Measurements from ENCODE around the gene FADS6. TPM values are rescaled to one million over a fixed set of nuclear protein-coding genes. Genes with fewer than 3 reads are reported as not detected.

FADS6 gene
- polyA plus RNA-seq, 4 donors = 2.5 to 27.3 (median 25.7) TPM

- no peaks in the 10 kb centered on the region for H3K9me3 ChIP-seq (ENCODE audit: control insufficient read depth in 2 of 2, insufficient read depth in 1 of 2, low read depth in 1 of 2, low read length in 1 of 2)
- FAIRE-seq = no peak
- peaks cover 0 to 20% (median 0%) of the 10 kb centered on the region in 3 donors for H3K4me1 ChIP-seq (ENCODE audit: control insufficient read depth in 3 of 3, insufficient read depth in 2 of 3, low read depth in 1 of 3, low read length in 2 of 3)
- H3K36me3 ChIP-seq (ENCODE audit: control insufficient read depth in 3 of 3, insufficient read depth in 2 of 3, low read depth in 1 of 3, low read length in 3 of 3) = peaks cover 0 to 3% (median 0%) of the 10 kb centered on the region in 3 donors
- WGBS, 3 donors = 23 to 45% (median 33%) methylated on average over 17 to 19 of the region's 19 CpGs
- no peak overlapping the region for H3K4me3 ChIP-seq (ENCODE audit: low read depth in 1 of 3, low read length in 3 of 3)
- peaks cover 0 to 4% (median 1%) of the 10 kb centered on the region in 3 donors for H3K27me3 ChIP-seq (ENCODE audit: control insufficient read depth in 3 of 3, insufficient read depth in 3 of 3, low read length in 3 of 3)
- peak overlapping the region in 1 of 3 donors; percentile 35 for H3K27ac ChIP-seq (ENCODE audit: low read depth in 1 of 3, low read length in 2 of 3)
- DNase-seq = peak; percentile 88 to 89
Measured at GRCh38 chr17:74877592-74878548, 15.6 kb downstream of the FADS6 start.

- Histone ChIP-seq H3K27me3 (ENCODE audit: control insufficient read depth in 3 of 3, insufficient read depth in 3 of 3, low read length in 3 of 3) (no peaks in the 10 kb centered on the region), H3K4me1 (ENCODE audit: control insufficient read depth in 3 of 3, insufficient read depth in 2 of 3, low read depth in 1 of 3, low read length in 2 of 3) (peaks cover 0 to 29% (median 3%) of the 10 kb centered on the region in 3 donors), H3K9me3 (ENCODE audit: control insufficient read depth in 2 of 2, insufficient read depth in 1 of 2, low read depth in 1 of 2, low read length in 1 of 2) (no peaks in the 10 kb centered on the region), H3K36me3 (ENCODE audit: control insufficient read depth in 3 of 3, insufficient read depth in 2 of 3, low read depth in 1 of 3, low read length in 3 of 3) (no peaks in the 10 kb centered on the region), H3K27ac (ENCODE audit: low read depth in 1 of 3, low read length in 2 of 3) (no peak overlapping the region), H3K4me3 (ENCODE audit: low read depth in 1 of 3, low read length in 3 of 3) (no peak overlapping the region)
- FAIRE-seq (no peak), DNase-seq (no peak)
- 66 to 77% (median 77%) methylated on average over 6 of the region's 6 CpGs for WGBS, 3 donors
Measured at GRCh38 chr17:74875977-74876593, 17.3 kb downstream of the FADS6 start.

- H3K9me3 ChIP-seq (ENCODE audit: control insufficient read depth in 2 of 2, insufficient read depth in 1 of 2, low read depth in 1 of 2, low read length in 1 of 2) = no peaks in the 10 kb centered on the region
- no peak overlapping the region for H3K27ac ChIP-seq (ENCODE audit: low read depth in 1 of 3, low read length in 2 of 3)
- FAIRE-seq (no peak), DNase-seq (no peak)
- no peak overlapping the region for H3K4me3 ChIP-seq (ENCODE audit: low read depth in 1 of 3, low read length in 3 of 3)
- no peaks in the 10 kb centered on the region for H3K27me3 ChIP-seq (ENCODE audit: control insufficient read depth in 3 of 3, insufficient read depth in 3 of 3, low read length in 3 of 3)
- H3K36me3 ChIP-seq (ENCODE audit: control insufficient read depth in 3 of 3, insufficient read depth in 2 of 3, low read depth in 1 of 3, low read length in 3 of 3) = no peaks in the 10 kb centered on the region
- WGBS, 3 donors = 51 to 53% (median 52%) methylated on average over 5 of the region's 5 CpGs
- H3K4me1 ChIP-seq (ENCODE audit: control insufficient read depth in 3 of 3, insufficient read depth in 2 of 3, low read depth in 1 of 3, low read length in 2 of 3) = peaks cover 0 to 29% (median 3%) of the 10 kb centered on the region in 3 donors
Measured at GRCh38 chr17:74875155-74875976, 18.1 kb downstream of the FADS6 start.

- DNase-seq (no peak), FAIRE-seq (no peak)
- WGBS, 3 donors = 96 to 98% (median 98%) methylated on average over 5 of the region's 5 CpGs
- no peaks in the 10 kb centered on the region for H3K36me3 ChIP-seq (ENCODE audit: control insufficient read depth in 3 of 3, insufficient read depth in 2 of 3, low read depth in 1 of 3, low read length in 3 of 3)
- H3K4me3 ChIP-seq (ENCODE audit: low read depth in 1 of 3, low read length in 3 of 3) = no peak overlapping the region
- H3K4me1 ChIP-seq (ENCODE audit: control insufficient read depth in 3 of 3, insufficient read depth in 2 of 3, low read depth in 1 of 3, low read length in 2 of 3) = peaks cover 0 to 29% (median 3%) of the 10 kb centered on the region in 3 donors
- H3K27me3 ChIP-seq (ENCODE audit: control insufficient read depth in 3 of 3, insufficient read depth in 3 of 3, low read length in 3 of 3) = no peaks in the 10 kb centered on the region
- H3K27ac ChIP-seq (ENCODE audit: low read depth in 1 of 3, low read length in 2 of 3) = no peak overlapping the region
- no peaks in the 10 kb centered on the region for H3K9me3 ChIP-seq (ENCODE audit: control insufficient read depth in 2 of 2, insufficient read depth in 1 of 2, low read depth in 1 of 2, low read length in 1 of 2)
Measured at GRCh38 chr17:74874615-74875037, 18.8 kb downstream of the FADS6 start.

- 57 to 63% (median 59%) methylated on average over 6 of the region's 6 CpGs for WGBS, 3 donors
- peak overlapping the region; percentile 8 to 66 (median 56) for H3K4me3 ChIP-seq (ENCODE audit: low read depth in 1 of 3, low read length in 3 of 3)
- peak overlapping the region; percentile 66 to 90 (median 72) for H3K27ac ChIP-seq (ENCODE audit: low read depth in 1 of 3, low read length in 2 of 3)
- FAIRE-seq = no peak
- H3K36me3 ChIP-seq (ENCODE audit: control insufficient read depth in 3 of 3, insufficient read depth in 2 of 3, low read depth in 1 of 3, low read length in 3 of 3) = no peaks in the 10 kb centered on the region
- DNase-seq = no peak
- H3K4me1 ChIP-seq (ENCODE audit: control insufficient read depth in 3 of 3, insufficient read depth in 2 of 3, low read depth in 1 of 3, low read length in 2 of 3) = peaks cover 0 to 29% (median 3%) of the 10 kb centered on the region in 3 donors
- H3K27me3 ChIP-seq (ENCODE audit: control insufficient read depth in 3 of 3, insufficient read depth in 3 of 3, low read length in 3 of 3) = no peaks in the 10 kb centered on the region
- H3K9me3 ChIP-seq (ENCODE audit: control insufficient read depth in 2 of 2, insufficient read depth in 1 of 2, low read depth in 1 of 2, low read length in 1 of 2) = no peaks in the 10 kb centered on the region
Measured at GRCh38 chr17:74873874-74874614, 19.4 kb downstream of the FADS6 start.

- Histone ChIP-seq H3K36me3 (ENCODE audit: control insufficient read depth in 3 of 3, insufficient read depth in 2 of 3, low read depth in 1 of 3, low read length in 3 of 3) (no peaks in the 10 kb centered on the region), H3K4me1 (ENCODE audit: control insufficient read depth in 3 of 3, insufficient read depth in 2 of 3, low read depth in 1 of 3, low read length in 2 of 3) (peaks cover 0 to 24% (median 3%) of the 10 kb centered on the region in 3 donors), H3K4me3 (ENCODE audit: low read depth in 1 of 3, low read length in 3 of 3) (peak overlapping the region; percentile 56 to 66 (median 56)), H3K27me3 (ENCODE audit: control insufficient read depth in 3 of 3, insufficient read depth in 3 of 3, low read length in 3 of 3) (no peaks in the 10 kb centered on the region), H3K27ac (ENCODE audit: low read depth in 1 of 3, low read length in 2 of 3) (peak overlapping the region; percentile 66 to 90 (median 72)), H3K9me3 (ENCODE audit: control insufficient read depth in 2 of 2, insufficient read depth in 1 of 2, low read depth in 1 of 2, low read length in 1 of 2) (no peaks in the 10 kb centered on the region)
- DNase-seq = peak; percentile 100
- 0 to 1% (median 0%) methylated on average over 54 to 55 of the region's 55 CpGs for WGBS, 3 donors
- no peak for FAIRE-seq
Measured at GRCh38 chr17:74873037-74873873, 20.2 kb downstream of the FADS6 start.

- Histone ChIP-seq H3K27ac (ENCODE audit: low read depth in 1 of 3, low read length in 2 of 3) (peak within 1 kb of the TSS; percentile 66 to 90 (median 72)), H3K36me3 (ENCODE audit: control insufficient read depth in 3 of 3, insufficient read depth in 2 of 3, low read depth in 1 of 3, low read length in 3 of 3) (no peaks in the 10 kb centered on the region), H3K27me3 (ENCODE audit: control insufficient read depth in 3 of 3, insufficient read depth in 3 of 3, low read length in 3 of 3) (no peaks in the 10 kb centered on the region), H3K4me3 (ENCODE audit: low read depth in 1 of 3, low read length in 3 of 3) (peak within 1 kb of the TSS; percentile 56 to 66 (median 56)), H3K9me3 (ENCODE audit: control insufficient read depth in 2 of 2, insufficient read depth in 1 of 2, low read depth in 1 of 2, low read length in 1 of 2) (no peaks in the 10 kb centered on the region), H3K4me1 (ENCODE audit: control insufficient read depth in 3 of 3, insufficient read depth in 2 of 3, low read depth in 1 of 3, low read length in 2 of 3) (peaks cover 0 to 16% (median 3%) of the 10 kb centered on the region in 3 donors)
- FAIRE-seq (no peak), DNase-seq (no peak)
- WGBS, 3 donors = 4 to 6% (median 4%) methylated on average over 36 to 38 of the region's 38 CpGs
Measured at GRCh38 chr17:74872313-74873036, 21.0 kb downstream of the FADS6 start, which contains the start of gene FDXR. Gene FDXR, minus strand, starts transcription at chr17:74872994. Its CDS starts 50 bp downstream, at chr17:74872944.
